ENCODE data around the gene DTWD2.
A peak's percentile ranks its signal among the peaks of the same experiment; 100 is the strongest.

Gene DTWD2

GRCh38 chr5:118987988-118988865 is at the start of gene DTWD2:
TSS of gene DTWD2 (minus strand) at chr5:118988547. CDS start at chr5:118988511, 36 bp downstream.
- no peaks in the 10 kb centered on the region for H3K27me3 ChIP-seq (ENCODE audit: control insufficient read depth, insufficient read depth, low read length)
- peaks cover 9% of the 10 kb centered on the region; the same call in 1 of the 2 replicates for H3K4me1 ChIP-seq (ENCODE audit: control insufficient read depth, insufficient read depth, low read length)
- peak within 1 kb of the TSS; percentile 97 for H3K27ac ChIP-seq (ENCODE audit: low read depth, low read length)

GRCh38 chr5:119037496-119038215 is 49.3 kb upstream of the DTWD2 start:
- H3K4me3 ChIP-seq (ENCODE audit: low read depth, low read length), result no peak overlapping the region
- no peaks in the 10 kb centered on the region for H3K27me3 ChIP-seq (ENCODE audit: control insufficient read depth, insufficient read depth, low read length)
- H3K27ac ChIP-seq (ENCODE audit: low read depth, low read length), result no peak overlapping the region
- no peaks in the 10 kb centered on the region for H3K36me3 ChIP-seq (ENCODE audit: control insufficient read depth, insufficient read depth, low read length)
- H3K9ac ChIP-seq (ENCODE audit: low read depth, low read length), result no peak overlapping the region
- peaks cover 7% of the 10 kb centered on the region; the same call in 1 of the 2 replicates for H3K4me1 ChIP-seq (ENCODE audit: control insufficient read depth, insufficient read depth, low read length)
- H3K9me3 ChIP-seq (ENCODE audit: control insufficient read depth, insufficient read depth, low read length), result no peaks in the 10 kb centered on the region; the same call in 1 of the 2 replicates

More at GRCh38 chr5:118987988-118988865, at the start of gene DTWD2:
- Histone ChIP-seq H3K9me3 (ENCODE audit: control insufficient read depth, insufficient read depth, low read length) (no peaks in the 10 kb centered on the region), H3K36me3 (ENCODE audit: control insufficient read depth, insufficient read depth, low read length) (no peaks in the 10 kb centered on the region), H3K9ac (ENCODE audit: low read depth, low read length) (peak within 1 kb of the TSS; percentile 97), H3K4me3 (ENCODE audit: low read depth, low read length) (peak within 1 kb of the TSS; percentile 81)

- Histone ChIP-seq H3K36me3 (ENCODE audit: control insufficient read depth, insufficient read depth, low read length) (no peaks in the 10 kb centered on the region), H3K27me3 (ENCODE audit: control insufficient read depth, insufficient read depth, low read length) (no peaks in the 10 kb centered on the region), H3K27ac (ENCODE audit: low read depth, low read length) (no peak overlapping the region), H3K9me3 (ENCODE audit: control insufficient read depth, insufficient read depth, low read length) (no peaks in the 10 kb centered on the region), H3K4me3 (ENCODE audit: low read depth, low read length) (no peak overlapping the region), H3K9ac (ENCODE audit: low read depth, low read length) (no peak overlapping the region), H3K4me1 (ENCODE audit: control insufficient read depth, insufficient read depth, low read length) (peaks cover 19% of the 10 kb centered on the region; the same call in 1 of the 2 replicates)
Observed at GRCh38 chr5:119036101-119036762, 47.9 kb upstream of the DTWD2 start.

- Histone ChIP-seq H3K9me3 (ENCODE audit: control insufficient read depth, insufficient read depth, low read length) (no peaks in the 10 kb centered on the region), H3K4me1 (ENCODE audit: control insufficient read depth, insufficient read depth, low read length) (peaks cover 24% of the 10 kb centered on the region), H3K27me3 (ENCODE audit: control insufficient read depth, insufficient read depth, low read length) (no peaks in the 10 kb centered on the region), H3K27ac (ENCODE audit: low read depth, low read length) (peak overlapping the region; percentile 33), H3K9ac (ENCODE audit: low read depth, low read length) (no peak overlapping the region), H3K36me3 (ENCODE audit: control insufficient read depth, insufficient read depth, low read length) (no peaks in the 10 kb centered on the region), H3K4me3 (ENCODE audit: low read depth, low read length) (no peak overlapping the region)
Observed at GRCh38 chr5:119033135-119033534, 44.8 kb upstream of the DTWD2 start.

- Histone ChIP-seq H3K4me3 (ENCODE audit: low read depth, low read length) (no peak overlapping the region), H3K27ac (ENCODE audit: low read depth, low read length) (peak overlapping the region; percentile 33), H3K36me3 (ENCODE audit: control insufficient read depth, insufficient read depth, low read length) (no peaks in the 10 kb centered on the region), H3K4me1 (ENCODE audit: control insufficient read depth, insufficient read depth, low read length) (peaks cover 24% of the 10 kb centered on the region), H3K27me3 (ENCODE audit: control insufficient read depth, insufficient read depth, low read length) (no peaks in the 10 kb centered on the region), H3K9me3 (ENCODE audit: control insufficient read depth, insufficient read depth, low read length) (no peaks in the 10 kb centered on the region), H3K9ac (ENCODE audit: low read depth, low read length) (no peak overlapping the region)
Observed at GRCh38 chr5:119032656-119033055, 44.3 kb upstream of the DTWD2 start.

- Histone ChIP-seq H3K4me1 (ENCODE audit: control insufficient read depth, insufficient read depth, low read length) (peaks cover 24% of the 10 kb centered on the region), H3K9ac (ENCODE audit: low read depth, low read length) (no peak overlapping the region), H3K9me3 (ENCODE audit: control insufficient read depth, insufficient read depth, low read length) (no peaks in the 10 kb centered on the region), H3K27me3 (ENCODE audit: control insufficient read depth, insufficient read depth, low read length) (no peaks in the 10 kb centered on the region), H3K27ac (ENCODE audit: low read depth, low read length) (peak overlapping the region; percentile 87), H3K36me3 (ENCODE audit: control insufficient read depth, insufficient read depth, low read length) (no peaks in the 10 kb centered on the region), H3K4me3 (ENCODE audit: low read depth, low read length) (no peak overlapping the region)
Observed at GRCh38 chr5:119031905-119032304, 43.6 kb upstream of the DTWD2 start.

- Histone ChIP-seq H3K9ac (ENCODE audit: low read depth, low read length) (no peak overlapping the region), H3K4me3 (ENCODE audit: low read depth, low read length) (no peak overlapping the region), H3K27me3 (ENCODE audit: control insufficient read depth, insufficient read depth, low read length) (no peaks in the 10 kb centered on the region), H3K4me1 (ENCODE audit: control insufficient read depth, insufficient read depth, low read length) (peaks cover 24% of the 10 kb centered on the region), H3K27ac (ENCODE audit: low read depth, low read length) (peak overlapping the region; percentile 87), H3K36me3 (ENCODE audit: control insufficient read depth, insufficient read depth, low read length) (no peaks in the 10 kb centered on the region), H3K9me3 (ENCODE audit: control insufficient read depth, insufficient read depth, low read length) (no peaks in the 10 kb centered on the region)
Observed at GRCh38 chr5:119031011-119031886, 42.9 kb upstream of the DTWD2 start.

- H3K4me3 ChIP-seq (ENCODE audit: low read depth, low read length), result no peak overlapping the region
- H3K27ac ChIP-seq (ENCODE audit: low read depth, low read length), result no peak overlapping the region
- H3K4me1 ChIP-seq (ENCODE audit: control insufficient read depth, insufficient read depth, low read length), result peaks cover 24% of the 10 kb centered on the region
- H3K9ac ChIP-seq (ENCODE audit: low read depth, low read length), result no peak overlapping the region
- H3K36me3 ChIP-seq (ENCODE audit: control insufficient read depth, insufficient read depth, low read length), result no peaks in the 10 kb centered on the region
- H3K9me3 ChIP-seq (ENCODE audit: control insufficient read depth, insufficient read depth, low read length), result no peaks in the 10 kb centered on the region
- H3K27me3 ChIP-seq (ENCODE audit: control insufficient read depth, insufficient read depth, low read length), result no peaks in the 10 kb centered on the region
Observed at GRCh38 chr5:119028575-119028974, 40.2 kb upstream of the DTWD2 start.

- no peak overlapping the region for H3K4me3 ChIP-seq (ENCODE audit: low read depth, low read length)
- H3K9ac ChIP-seq (ENCODE audit: low read depth, low read length), result no peak overlapping the region
- H3K36me3 ChIP-seq (ENCODE audit: control insufficient read depth, insufficient read depth, low read length), result no peaks in the 10 kb centered on the region
- H3K4me1 ChIP-seq (ENCODE audit: control insufficient read depth, insufficient read depth, low read length), result no peaks in the 10 kb centered on the region
- no peaks in the 10 kb centered on the region for H3K27me3 ChIP-seq (ENCODE audit: control insufficient read depth, insufficient read depth, low read length)
- no peaks in the 10 kb centered on the region for H3K9me3 ChIP-seq (ENCODE audit: control insufficient read depth, insufficient read depth, low read length)
- H3K27ac ChIP-seq (ENCODE audit: low read depth, low read length), result no peak overlapping the region
Observed at GRCh38 chr5:119022773-119023172, 34.4 kb upstream of the DTWD2 start.

Measured in HUES48 (cell line).